ENCODE measurements around the gene MSLN. TPM values are rescaled to one million over a fixed set of nuclear protein-coding genes. Genes with fewer than 3 reads are reported as not detected.

MSLN gene
- total and polyA plus RNA-seq, 2 experiments from 2014 or later, result 0.10 TPM; not detected in 1

GRCh38 chr16:746637-747036, 13.9 kb upstream of the MSLN start:
- no peak for TF ChIP-seq ZNF462 (CRISPR knock-in tag; IDR thresholded peaks at IDR 0.05)
- TF ChIP-seq CREB1 (CRISPR knock-in tag; IDR thresholded peaks at IDR 0.05; ENCODE audit: low read depth), result no peak
- no peak for TF ChIP-seq NANOG (IDR thresholded peaks at IDR 0.05; ENCODE audit: borderline replicate concordance)
- no peak for TF ChIP-seq ZNF114 (CRISPR knock-in tag; IDR thresholded peaks at IDR 0.05)
- no peak for TF ChIP-seq EZH2phosphoT487 (IDR thresholded peaks at IDR 0.05; ENCODE audit: unreplicated experiment)
- no peak for TF ChIP-seq REST (IDR thresholded peaks at IDR 0.05; ENCODE audit: unreplicated experiment)
- TF ChIP-seq CTCF (conservative IDR thresholded peaks at IDR 0.05; ENCODE audit: low read depth in 2 of 2), result no peak
- TF ChIP-seq JUNB (IDR thresholded peaks at IDR 0.05; ENCODE audit: unreplicated experiment), result no peak
- no peak for TF ChIP-seq STAT1 (IDR thresholded peaks at IDR 0.05; ENCODE audit: unreplicated experiment)
- TF ChIP-seq POLR2AphosphoS5 (IDR thresholded peaks at IDR 0.05; ENCODE audit: low read depth), result no peak
- no peak for TF ChIP-seq ZNF331 (CRISPR knock-in tag; IDR thresholded peaks at IDR 0.05; ENCODE audit: low read depth)
- TF ChIP-seq EZH2 (IDR thresholded peaks at IDR 0.05; ENCODE audit: low read depth, unreplicated experiment), result no peak
- no peak for TF ChIP-seq ETS1 (IDR thresholded peaks at IDR 0.05)
- no peaks in the 10 kb centered on the region for H3K4me1 ChIP-seq (ENCODE audit: insufficient read depth)
- no peaks in the 10 kb centered on the region for H3K9me2 ChIP-seq (ENCODE audit: insufficient read depth)
- no peaks in the 10 kb centered on the region for H3K36me3 ChIP-seq (ENCODE audit: insufficient read depth)
- H3K27ac ChIP-seq (ENCODE audit: low read depth), result no peak overlapping the region
- H3K27ac Mint-ChIP-seq, result no peak overlapping the region
- no peak for ATAC-seq
- H3K27me3 Mint-ChIP-seq (ENCODE audit: insufficient read depth, low read depth, poor library complexity), result peaks cover 13% of the 10 kb centered on the region
- H3K4me3 ChIP-seq, result no peak overlapping the region
- peaks cover 10% of the 10 kb centered on the region for H3K4me1 Mint-ChIP-seq
- H3K79me2 ChIP-seq (replicated peaks; ENCODE audit: insufficient read depth), result no peaks in the 10 kb centered on the region
- H2AFZ ChIP-seq, result no peak overlapping the region
- H3K4me2 ChIP-seq, result no peak overlapping the region
- H3K9me3 Mint-ChIP-seq, result no peaks in the 10 kb centered on the region; the same call in 2 of the 3 replicates
- DNase-seq (ENCODE audit: low spot score), result no peak
- no peaks in the 10 kb centered on the region for H3K27me3 ChIP-seq (ENCODE audit: insufficient read depth)
- H4K20me1 ChIP-seq (replicated peaks; ENCODE audit: insufficient read depth), result no peaks in the 10 kb centered on the region
- no peaks in the 10 kb centered on the region for H3K36me3 Mint-ChIP-seq (ENCODE audit: low read depth)
- H3F3A ChIP-seq (replicated peaks; ENCODE audit: low read depth), result 0 out of 2 replicates have a peak, but pooled peaks cover 5% of the 10 kb centered on the region
- no peak overlapping the region for H3K4me3 Mint-ChIP-seq
